Dedifferentiated amniotic fluid mesenchymal stem cell (primary cell): Measurements from ENCODE around the gene NPY4R.
"Not testable (repeated sequence)": the region's sequence is repeated elsewhere in the genome, so short reads cannot be mapped to it uniquely, and the experiment has no call there.

Experiments
- DNase-seq: peaks from one replicate; pipeline ENCODE4 v3.0.0-alpha.2; 2016; ENCODE audit errors: extremely low spot score

Gene NPY4R

DNA sequence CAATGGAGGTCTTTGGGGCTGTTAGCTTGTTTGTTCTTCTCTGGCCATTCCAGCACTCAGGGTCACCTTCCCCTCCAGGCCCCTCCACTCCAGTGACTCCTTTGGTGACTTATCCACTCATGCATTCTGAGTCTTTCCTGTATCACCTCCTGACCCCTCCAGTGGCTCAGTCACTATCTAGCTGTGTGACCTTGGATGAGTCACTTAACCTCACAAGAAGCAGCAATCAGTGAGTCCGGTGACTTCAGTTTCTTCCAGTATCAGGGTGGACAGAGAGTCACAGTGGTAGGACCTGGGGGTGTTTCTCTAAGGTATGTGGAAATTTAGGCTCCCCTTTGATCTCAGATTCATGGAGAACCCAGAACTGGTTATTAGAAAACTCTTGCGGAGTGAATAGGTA is 9.8 kb downstream of the NPY4R start:
- not testable (repeated sequence) for DNase-seq

DNA sequence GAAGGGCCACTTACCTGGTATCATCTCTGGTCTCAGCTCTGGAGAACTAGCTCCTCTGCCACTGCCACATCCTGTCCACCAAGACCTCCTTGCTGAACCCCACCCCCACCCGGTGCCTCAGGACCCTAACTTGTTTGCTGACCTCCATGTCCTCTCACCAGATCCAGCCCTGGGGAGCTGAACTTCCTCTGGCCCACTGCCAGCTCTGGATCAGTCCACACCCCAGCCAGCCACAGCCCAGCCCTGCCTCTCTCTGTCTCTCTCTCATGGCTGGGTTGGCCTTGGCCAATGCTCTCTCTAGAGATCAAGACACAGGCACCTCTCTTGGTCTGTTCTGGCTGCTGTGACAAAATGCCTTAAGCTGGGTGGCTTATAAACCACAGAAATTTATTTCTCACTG is 14.4 kb downstream of the NPY4R start:
- not testable (repeated sequence) for DNase-seq

DNA sequence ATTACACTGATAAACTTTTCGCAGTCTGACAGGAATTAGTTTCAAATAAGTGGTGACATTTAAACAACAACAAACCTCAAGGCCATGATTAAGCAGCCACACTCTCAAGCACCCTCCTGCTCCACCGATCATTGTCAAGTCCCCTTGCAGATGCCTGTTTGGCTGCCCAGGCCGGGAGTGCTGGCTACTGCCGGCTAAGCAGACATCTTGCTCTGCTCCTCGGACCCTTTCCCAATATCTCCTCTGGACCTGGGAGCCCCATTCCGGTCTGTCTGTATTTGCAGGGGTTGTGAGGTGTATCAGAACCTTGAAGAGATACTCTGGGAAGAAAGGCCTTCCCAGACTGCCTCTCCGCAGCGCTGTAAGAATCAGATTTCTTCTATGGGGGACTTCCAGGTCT is 14.9 kb downstream of the NPY4R start:
- not testable (repeated sequence) for DNase-seq

GRCh38 chr10:46447439-46447838 is 18.3 kb downstream of the NPY4R start:
- DNase-seq: not testable (repeated sequence)

- DNase-seq: not testable (repeated sequence)
Measured at GRCh38 chr10:46445389-46446122, 20.2 kb downstream of the NPY4R start.

DNA sequence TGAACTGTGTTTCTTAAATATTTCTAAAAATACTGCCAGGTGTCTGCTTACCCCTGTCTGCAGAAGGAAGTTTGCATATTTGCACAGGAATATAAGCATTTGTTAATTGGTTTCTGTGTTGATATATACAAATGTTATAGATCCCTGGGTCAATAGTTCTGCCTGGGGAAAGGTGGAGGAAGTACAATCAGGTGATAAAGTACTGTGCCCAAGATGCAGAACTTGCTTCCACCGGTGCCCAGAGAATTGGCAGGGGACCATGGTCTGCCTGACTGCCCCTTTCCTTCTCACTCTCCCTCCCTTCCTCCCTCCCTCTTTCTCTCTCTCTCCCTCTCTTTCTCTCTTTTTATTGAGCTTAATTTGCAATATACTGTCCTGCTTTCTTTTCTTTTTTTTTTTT is 22.3 kb downstream of the NPY4R start:
- DNase-seq: not testable (repeated sequence)

DNA sequence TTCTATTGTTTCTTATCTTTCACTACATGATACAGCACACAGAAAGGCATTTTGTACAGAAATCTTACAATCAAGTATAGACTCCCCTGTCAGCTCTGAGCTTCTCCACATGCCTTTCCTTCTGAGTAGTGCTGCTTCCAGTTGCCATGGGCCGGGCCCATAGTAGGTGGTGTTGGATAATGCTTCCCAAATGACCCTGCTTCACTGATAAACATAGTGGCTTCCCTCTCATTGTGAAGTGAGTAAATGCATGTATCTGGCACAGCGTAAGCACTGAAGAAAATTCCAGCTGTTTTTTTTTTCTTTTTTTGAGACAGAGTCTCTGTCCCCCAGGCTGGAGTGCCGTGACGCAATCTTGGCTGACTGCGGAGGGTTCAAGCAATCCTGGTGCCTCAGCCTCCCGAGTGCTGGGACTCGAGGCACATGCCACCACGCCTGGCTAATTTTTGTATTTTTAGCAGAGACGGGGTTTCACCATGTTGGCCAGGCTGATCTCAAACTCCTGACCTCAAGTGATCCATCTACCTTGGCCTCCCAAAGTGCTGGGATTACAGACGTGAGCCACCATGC is 23.0 kb downstream of the NPY4R start:
- DNase-seq: not testable (repeated sequence)

DNA sequence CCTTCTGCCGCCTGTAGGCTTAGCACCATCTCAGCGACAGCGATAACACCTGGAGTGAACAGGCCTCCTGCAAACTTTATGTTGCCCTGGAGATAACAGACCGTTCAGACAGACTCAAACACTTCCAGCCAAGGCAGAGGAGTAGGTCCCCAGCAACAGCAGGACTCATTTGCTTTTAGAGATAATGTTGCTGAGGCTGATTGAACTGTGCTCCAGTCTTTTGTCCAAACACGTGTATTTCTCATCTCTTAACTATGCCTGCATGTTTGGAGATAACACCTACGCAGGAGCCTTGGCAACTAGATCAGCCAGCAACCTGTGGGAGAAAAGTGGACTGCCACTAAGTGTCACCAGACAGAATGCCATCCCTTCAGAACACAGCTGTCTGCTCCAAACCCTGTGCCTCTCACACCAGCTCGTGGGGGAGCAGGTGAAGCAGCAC is 23.9 kb downstream of the NPY4R start:
- DNase-seq: not testable (repeated sequence)

DNA sequence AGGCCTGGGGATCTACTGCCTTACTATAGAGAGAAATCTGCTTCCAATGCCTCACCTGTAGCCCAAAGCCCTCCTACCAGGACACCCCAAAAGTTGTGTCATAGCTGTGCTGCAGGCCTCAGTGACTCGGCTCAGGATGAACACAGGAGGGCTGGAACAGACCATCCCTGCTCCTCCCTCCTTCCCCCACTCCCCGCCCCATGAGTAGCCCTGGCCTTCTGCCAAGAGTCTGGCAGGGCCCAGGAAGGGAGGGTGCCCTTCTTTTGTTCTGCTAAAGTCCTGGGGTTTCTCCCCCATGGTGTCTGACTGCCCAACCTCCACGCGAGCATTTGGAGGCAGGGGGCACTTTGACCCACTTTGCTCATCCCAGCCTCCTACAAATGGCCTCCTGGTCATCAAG is 24.8 kb downstream of the NPY4R start:
- not testable (repeated sequence) for DNase-seq

DNA sequence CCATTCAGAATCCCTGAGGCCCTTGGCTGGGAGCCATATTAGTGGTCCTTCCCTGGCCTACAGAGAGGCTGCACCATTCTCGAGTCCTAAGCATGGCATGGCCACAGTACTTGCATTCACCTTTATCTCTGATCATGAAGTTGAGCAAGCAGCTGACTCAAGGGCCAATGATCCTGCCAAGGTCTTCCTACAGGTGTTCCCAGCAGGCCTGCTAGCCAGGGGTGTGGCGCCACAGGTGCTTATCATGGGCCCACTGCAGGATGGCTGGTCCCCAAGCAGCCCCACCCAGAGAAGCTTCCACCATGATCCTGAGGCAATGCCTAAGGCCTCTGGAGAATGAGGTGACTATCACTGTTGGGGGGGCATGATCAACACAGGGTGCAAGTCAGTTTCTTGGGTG is 42.2 kb downstream of the NPY4R start:
- DNase-seq: not testable (repeated sequence)

- DNase-seq: not testable (repeated sequence)
Measured at GRCh38 chr10:46419570-46420379, 46.0 kb downstream of the NPY4R start.

DNA sequence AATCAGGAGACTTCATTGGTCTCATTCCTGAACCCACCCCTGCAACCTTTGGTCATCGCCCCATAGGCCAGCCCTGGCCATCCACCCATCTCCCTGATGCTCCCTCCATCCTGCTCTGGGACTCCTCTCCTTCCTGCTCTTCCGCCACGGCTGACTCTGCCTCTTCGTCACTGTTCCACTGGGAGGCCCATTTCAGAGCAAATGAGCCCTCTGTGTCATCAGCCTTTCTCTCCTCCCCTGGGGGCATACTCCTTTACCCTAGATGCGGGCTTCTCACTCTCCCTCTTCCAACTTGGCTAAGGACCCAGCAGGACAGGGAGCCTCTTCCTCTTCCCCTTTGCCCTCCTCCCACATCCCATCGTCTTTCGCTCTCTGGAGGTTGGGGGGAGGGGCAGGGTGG is 47.5 kb downstream of the NPY4R start:
- DNase-seq: not testable (repeated sequence)

DNA sequence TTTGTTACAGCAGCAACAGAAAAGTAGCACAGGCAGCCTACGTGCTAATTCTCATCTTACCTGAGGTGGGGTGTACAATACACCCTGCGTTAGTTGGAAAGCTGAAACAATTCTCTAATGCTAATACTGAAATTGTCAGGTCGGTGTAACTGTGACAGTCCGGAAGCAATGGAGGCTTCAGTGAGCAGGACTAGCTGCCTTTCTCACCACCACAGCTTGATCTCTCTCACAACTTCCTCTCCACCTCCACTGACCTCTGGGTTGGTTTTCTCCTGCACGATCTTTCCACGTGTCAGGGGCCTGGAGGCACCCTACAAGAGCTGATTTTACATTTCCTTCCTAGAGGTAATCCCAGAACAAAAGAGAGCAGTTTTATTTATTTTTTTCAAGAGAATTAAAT is 50.5 kb downstream of the NPY4R start:
- DNase-seq: not testable (repeated sequence)

- not testable (repeated sequence) for DNase-seq
Measured at GRCh38 chr10:46412665-46413064, 53.1 kb downstream of the NPY4R start.

DNA sequence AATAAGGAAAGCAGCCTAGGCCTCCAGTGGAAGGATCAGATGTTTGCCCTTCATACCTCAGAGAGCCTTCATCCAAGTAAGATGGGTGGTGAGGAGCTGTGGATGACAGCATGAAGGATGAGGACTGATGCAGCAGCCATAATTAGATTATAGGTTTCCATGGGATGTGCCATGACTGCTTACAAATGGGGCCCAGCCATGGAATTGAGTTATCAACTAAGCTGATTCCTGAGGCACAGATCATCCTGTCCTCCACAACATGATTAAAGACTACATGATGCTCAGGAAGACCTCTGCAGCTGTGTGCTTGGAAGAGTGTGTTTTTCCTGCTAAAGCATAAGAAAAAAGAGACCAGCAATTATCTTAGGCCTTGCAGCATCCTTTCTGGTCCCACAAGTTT is 54.6 kb downstream of the NPY4R start:
- not testable (repeated sequence) for DNase-seq
